Duodenal mucosa (tissue), 2 donors: ENCODE results near the gene DNER.

Source experiments
- H3K27ac ChIP-seq: one replicate; pipeline ENCODE4 v1.7.0; 2013; ENCODE audit warnings: low read depth, low read length
- H3K27me3 ChIP-seq, 2 donors: one replicate each; pipeline ENCODE4 v1.7.0; 2013; ENCODE audit warnings: low read length in 2 of 2, control low read depth in 1 of 2; ENCODE audit not compliant: insufficient read depth in 2 of 2, control insufficient read depth in 1 of 2
- H3K36me3 ChIP-seq, 2 donors: one replicate each; pipeline ENCODE4 v1.7.0; 2013; ENCODE audit warnings: low read length in 2 of 2, control low read depth in 1 of 2; ENCODE audit not compliant: insufficient read depth in 2 of 2, control insufficient read depth in 1 of 2
- H3K4me1 ChIP-seq, 2 donors: one replicate each; pipeline ENCODE4 v1.7.0; 2013; ENCODE audit warnings: low read length in 2 of 2, control low read depth in 1 of 2; ENCODE audit not compliant: insufficient read depth in 2 of 2, control insufficient read depth in 1 of 2
- H3K4me3 ChIP-seq, 2 donors: one replicate each; pipeline ENCODE4 v1.7.0; 2013; ENCODE audit warnings: low read length in 2 of 2, low read depth in 1 of 2
- H3K9ac ChIP-seq, 2 donors: one replicate each; pipeline ENCODE4 v1.7.0; 2013; ENCODE audit warnings: low read length in 2 of 2, low read depth in 1 of 2
- H3K9me3 ChIP-seq, 2 donors: one replicate each; pipeline ENCODE4 v1.7.0; 2013; ENCODE audit warnings: low read length in 2 of 2, control low read depth in 1 of 2; ENCODE audit not compliant: control insufficient read depth in 1 of 2

DNER gene

GRCh38 chr2:229416116-229416694 is 298.1 kb downstream of the DNER start:
- Histone ChIP-seq H3K4me3 (no peak overlapping the region), H3K9me3 (no peaks in the 10 kb centered on the region), H3K27me3 (no peaks in the 10 kb centered on the region), H3K4me1 (no peaks in the 10 kb centered on the region), H3K9ac (no peak overlapping the region), H3K27ac (no peak overlapping the region), H3K36me3 (no peaks in the 10 kb centered on the region)

DNA sequence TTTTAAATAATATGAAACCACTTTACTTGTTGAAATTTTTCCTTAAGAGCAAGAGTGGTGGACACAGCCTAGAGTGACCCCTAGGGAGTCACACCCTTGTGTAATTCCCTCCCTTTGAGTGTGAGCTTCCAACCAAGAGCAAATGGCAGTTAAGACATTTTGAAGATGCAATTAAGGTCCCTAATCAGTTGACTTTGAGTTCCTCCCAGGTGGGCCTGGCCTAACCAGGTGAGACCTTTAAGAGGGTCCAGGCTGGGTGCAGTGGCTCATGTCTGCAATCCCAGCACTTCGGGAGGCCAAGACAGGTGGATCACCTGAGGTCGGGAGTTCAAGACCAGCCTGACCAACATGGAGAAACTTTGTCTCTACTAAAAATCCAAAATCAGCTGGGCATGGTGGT is 299.7 kb downstream of the DNER start:
- H3K4me3 ChIP-seq, result no peak overlapping the region
- no peaks in the 10 kb centered on the region for H3K9me3 ChIP-seq
- no peaks in the 10 kb centered on the region for H3K27me3 ChIP-seq
- H3K36me3 ChIP-seq, result no peaks in the 10 kb centered on the region
- H3K9ac ChIP-seq, result no peak overlapping the region
- no peaks in the 10 kb centered on the region for H3K4me1 ChIP-seq
- no peak overlapping the region for H3K27ac ChIP-seq

GRCh38 chr2:229412686-229413085 is 301.7 kb downstream of the DNER start:
- no peak overlapping the region for H3K9ac ChIP-seq
- H3K4me3 ChIP-seq, result no peak overlapping the region
- H3K27ac ChIP-seq, result no peak overlapping the region
- no peaks in the 10 kb centered on the region for H3K27me3 ChIP-seq
- no peaks in the 10 kb centered on the region for H3K4me1 ChIP-seq
- H3K36me3 ChIP-seq, result no peaks in the 10 kb centered on the region
- H3K9me3 ChIP-seq, result no peaks in the 10 kb centered on the region

GRCh38 chr2:229410946-229411345 is 303.4 kb downstream of the DNER start:
- H3K4me3 ChIP-seq, result no peak overlapping the region
- H3K4me1 ChIP-seq, result no peaks in the 10 kb centered on the region
- no peak overlapping the region for H3K27ac ChIP-seq
- H3K9ac ChIP-seq, result no peak overlapping the region
- H3K27me3 ChIP-seq, result no peaks in the 10 kb centered on the region
- no peaks in the 10 kb centered on the region for H3K36me3 ChIP-seq
- no peaks in the 10 kb centered on the region for H3K9me3 ChIP-seq

- H3K27ac ChIP-seq, result no peak overlapping the region
- H3K36me3 ChIP-seq, result no peaks in the 10 kb centered on the region
- H3K9me3 ChIP-seq, result no peaks in the 10 kb centered on the region
- no peak overlapping the region for H3K4me3 ChIP-seq
- no peak overlapping the region for H3K9ac ChIP-seq
- no peaks in the 10 kb centered on the region for H3K27me3 ChIP-seq
- no peaks in the 10 kb centered on the region for H3K4me1 ChIP-seq
Observed at GRCh38 chr2:229410264-229410663, 304.1 kb downstream of the DNER start.

DNA sequence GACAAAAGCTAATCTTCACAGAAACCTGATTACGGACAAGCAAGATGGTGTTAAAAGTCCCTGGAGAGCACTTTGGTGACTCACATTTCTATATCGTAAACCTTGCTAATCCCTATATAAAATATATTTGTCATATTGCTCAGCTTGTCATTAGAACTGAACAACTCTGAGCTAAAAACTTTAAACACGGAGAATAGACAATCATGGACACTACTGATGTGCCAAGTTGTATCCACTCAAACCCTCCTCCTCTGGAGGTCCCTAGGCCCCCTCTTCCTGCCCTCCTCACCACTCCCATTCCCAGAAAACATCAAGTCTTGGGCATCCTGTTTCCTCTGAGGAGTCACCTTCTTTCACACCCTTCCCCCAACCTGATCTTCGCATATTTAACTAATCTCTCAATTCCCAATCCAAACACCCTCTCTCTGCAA is 304.6 kb downstream of the DNER start:
- H3K4me1 ChIP-seq, result no peaks in the 10 kb centered on the region
- no peaks in the 10 kb centered on the region for H3K9me3 ChIP-seq
- no peak overlapping the region for H3K4me3 ChIP-seq
- H3K36me3 ChIP-seq, result no peaks in the 10 kb centered on the region
- no peak overlapping the region for H3K27ac ChIP-seq
- H3K27me3 ChIP-seq, result no peaks in the 10 kb centered on the region
- H3K9ac ChIP-seq, result no peak overlapping the region

- H3K27ac ChIP-seq, result no peak overlapping the region
- H3K4me1 ChIP-seq, result no peaks in the 10 kb centered on the region
- no peak overlapping the region for H3K9ac ChIP-seq
- H3K27me3 ChIP-seq, result no peaks in the 10 kb centered on the region
- no peak overlapping the region for H3K4me3 ChIP-seq
- no peaks in the 10 kb centered on the region for H3K9me3 ChIP-seq
- no peaks in the 10 kb centered on the region for H3K36me3 ChIP-seq
Observed at GRCh38 chr2:229408962-229409361, 305.4 kb downstream of the DNER start.

- no peak overlapping the region for H3K27ac ChIP-seq
- no peak overlapping the region for H3K9ac ChIP-seq
- no peaks in the 10 kb centered on the region for H3K4me1 ChIP-seq
Observed at GRCh38 chr2:229408356-229408755, 306.0 kb downstream of the DNER start.

GRCh38 chr2:229407170-229407569 is 307.2 kb downstream of the DNER start:
- H3K4me1 ChIP-seq, result no peaks in the 10 kb centered on the region
- no peak overlapping the region for H3K4me3 ChIP-seq
- H3K36me3 ChIP-seq, result no peaks in the 10 kb centered on the region
- no peaks in the 10 kb centered on the region for H3K9me3 ChIP-seq
- no peak overlapping the region for H3K27ac ChIP-seq
- no peak overlapping the region for H3K9ac ChIP-seq
- no peaks in the 10 kb centered on the region for H3K27me3 ChIP-seq

More at GRCh38 chr2:229408356-229408755, 306.0 kb downstream of the DNER start:
- Histone ChIP-seq H3K27me3 (no peaks in the 10 kb centered on the region), H3K9me3 (no peaks in the 10 kb centered on the region), H3K4me3 (no peak overlapping the region), H3K36me3 (no peaks in the 10 kb centered on the region)

- Histone ChIP-seq H3K27ac (no peak overlapping the region), H3K4me3 (no peak overlapping the region), H3K9me3 (no peaks in the 10 kb centered on the region), H3K9ac (no peak overlapping the region), H3K36me3 (no peaks in the 10 kb centered on the region), H3K4me1 (no peaks in the 10 kb centered on the region), H3K27me3 (no peaks in the 10 kb centered on the region)
Observed at GRCh38 chr2:229405796-229406195, 308.6 kb downstream of the DNER start.

- Histone ChIP-seq H3K27me3 (no peaks in the 10 kb centered on the region), H3K4me3 (no peak overlapping the region), H3K36me3 (no peaks in the 10 kb centered on the region), H3K27ac (no peak overlapping the region), H3K9ac (no peak overlapping the region), H3K9me3 (no peaks in the 10 kb centered on the region), H3K4me1 (no peaks in the 10 kb centered on the region)
Observed at GRCh38 chr2:229403296-229403695, 311.1 kb downstream of the DNER start.
